ENCODE data around the gene RABEP2.
A peak's percentile ranks its signal among the peaks of the same experiment; 100 is the strongest.
"Not testable (repeated sequence)": the region's sequence is repeated elsewhere in the genome, so short reads cannot be mapped to it uniquely, and the experiment has no call there.

The RABEP2 gene

DNA sequence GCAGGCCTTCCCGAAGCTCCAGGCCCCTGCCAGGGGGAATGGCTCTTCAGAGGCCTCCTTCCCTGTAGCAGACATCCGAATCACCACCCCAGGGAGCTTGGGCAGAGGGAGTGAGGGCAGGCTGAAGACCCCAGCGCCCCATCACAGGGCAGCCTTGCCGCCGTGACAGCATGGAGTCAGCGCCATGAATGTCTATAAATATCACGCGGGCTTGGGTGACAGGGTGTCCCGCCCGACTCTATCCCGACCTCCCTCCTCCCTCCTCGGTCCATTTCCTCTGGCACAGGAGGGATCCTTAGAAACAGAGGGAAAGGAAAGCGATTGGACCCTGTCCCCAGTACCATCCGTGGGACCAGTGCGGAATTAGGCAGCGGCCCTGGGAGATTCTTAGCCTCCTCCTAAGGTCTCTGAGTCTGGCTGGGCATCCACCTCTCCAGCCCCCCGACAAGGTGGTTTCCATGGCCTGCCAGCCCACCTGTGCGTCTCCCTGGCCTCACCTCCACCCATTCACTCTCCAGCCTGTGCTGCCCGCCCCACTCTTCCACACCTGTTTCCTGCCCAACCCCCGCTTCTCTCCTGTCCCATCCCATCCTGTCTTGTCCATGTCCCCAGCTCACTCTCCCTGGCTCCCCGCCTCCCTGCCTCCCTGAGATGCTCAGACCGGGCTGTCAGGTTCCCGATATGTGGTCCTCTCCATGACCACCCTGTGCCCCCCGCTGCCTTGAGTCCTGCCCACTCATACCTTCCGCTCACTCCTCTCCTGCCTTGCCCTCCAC is 41.6 kb downstream of the RABEP2 start:
- DNase-seq (ENCODE audit: extremely low spot score) = no peak
- ChIA-PET POLR2A (no interaction called here), CTCF (interaction anchor here (0.6 kb wide), 1 partner anchor 62 kb away, joined by 3 read pairs; no protein-coding TSS in a partner anchor)
- TF ChIP-seq FOXK2 (IDR thresholded peaks at IDR 0.05) (no peak), TARDBP (IDR thresholded peaks at IDR 0.05) (no peak), ELF4 (IDR thresholded peaks at IDR 0.05) (no peak), LEF1 (IDR thresholded peaks at IDR 0.05; ENCODE audit: borderline replicate concordance) (no peak), HDGF (IDR thresholded peaks at IDR 0.05; ENCODE audit: borderline replicate concordance) (no peak), FOXA1 (IDR thresholded peaks at IDR 0.05) (no peak), PKNOX1 (IDR thresholded peaks at IDR 0.05) (no peak), SUZ12 (IDR thresholded peaks at IDR 0.05) (no peak), BHLHE40 (IDR thresholded peaks at IDR 0.05; ENCODE audit: borderline replicate concordance) (no peak), L3MBTL2 (conservative IDR thresholded peaks at IDR 0.05) (no peak), ARNT (IDR thresholded peaks at IDR 0.05) (no peak), FOXM1 (IDR thresholded peaks at IDR 0.05; ENCODE audit: borderline replicate concordance) (no peak), CTBP1 (IDR thresholded peaks at IDR 0.05; ENCODE audit: borderline replicate concordance) (no peak), ZNF384 (IDR thresholded peaks at IDR 0.05) (no peak), NFRKB (IDR thresholded peaks at IDR 0.05) (no peak), SP1 (IDR thresholded peaks at IDR 0.05) (no peak)

- no peak for TF ChIP-seq LEF1 (IDR thresholded peaks at IDR 0.05; ENCODE audit: borderline replicate concordance)
- peak; percentile 10; the same call in 1 of the 2 replicates for TF ChIP-seq PKNOX1 (IDR thresholded peaks at IDR 0.05)
- CTCF ChIA-PET = no interaction called here
- POLR2A ChIA-PET = no interaction called here
- DNase-seq (ENCODE audit: extremely low spot score) = no peak
These were observed 42.4 kb downstream of the RABEP2 start for GRCh38 chr16:28882551-28883160.

GRCh38 chr16:28881565-28881964 is 43.5 kb downstream of the RABEP2 start:
- POLR2A ChIA-PET = interaction anchor here (2.1 kb wide), 1 partner anchor 54 kb away, joined by 6 read pairs; no protein-coding TSS in a partner anchor
- DNase-seq (ENCODE audit: extremely low spot score); CTCF ChIA-PET: not testable (repeated sequence)

GRCh38 chr16:28880955-28881354 is 44.1 kb downstream of the RABEP2 start:
- no peak for TF ChIP-seq CTBP1 (IDR thresholded peaks at IDR 0.05; ENCODE audit: borderline replicate concordance)
- no peak for TF ChIP-seq L3MBTL2 (conservative IDR thresholded peaks at IDR 0.05)
- TF ChIP-seq NFRKB (IDR thresholded peaks at IDR 0.05) = no peak
- no peak for TF ChIP-seq FOXM1 (IDR thresholded peaks at IDR 0.05; ENCODE audit: borderline replicate concordance)
- TF ChIP-seq SUZ12 (IDR thresholded peaks at IDR 0.05) = no peak
- TF ChIP-seq FOXK2 (IDR thresholded peaks at IDR 0.05) = no peak
- no peak for TF ChIP-seq HDGF (IDR thresholded peaks at IDR 0.05; ENCODE audit: borderline replicate concordance)
- TF ChIP-seq TARDBP (IDR thresholded peaks at IDR 0.05) = no peak
- TF ChIP-seq ELF4 (IDR thresholded peaks at IDR 0.05) = no peak
- no peak for DNase-seq (ENCODE audit: extremely low spot score)
- ChIA-PET POLR2A (interaction anchor here (0.6 to 2.6 kb wide), 3 partner anchors 18 to 64 kb away, joined by 3 to 17 read pairs (median 6); partner anchors contain the start of gene SH2B1), CTCF (interaction anchor here (0.6 kb wide), 1 partner anchor 69 kb away, joined by 3 read pairs; no protein-coding TSS in a partner anchor)

- no peak for DNase-seq (ENCODE audit: extremely low spot score)
- CTCF ChIA-PET = interaction anchor here (0.6 kb wide), 1 partner anchor 69 kb away, joined by 3 read pairs; no protein-coding TSS in a partner anchor
- TF ChIP-seq FOXM1 (IDR thresholded peaks at IDR 0.05; ENCODE audit: borderline replicate concordance) = no peak
- POLR2A ChIA-PET = interaction anchor here (0.6 to 2.6 kb wide), 5 partner anchors 11 to 70 kb away, joined by 3 to 17 read pairs (median 6); partner anchors contain the start of genes NFATC2IP and SH2B1
These were observed 44.5 kb downstream of the RABEP2 start for GRCh38 chr16:28880589-28880915.

GRCh38 chr16:28879841-28880588 is 45.0 kb downstream of the RABEP2 start:
- ChIA-PET CTCF (no interaction called here), POLR2A (interaction anchor here (0.6 to 2.6 kb wide), 8 partner anchors 11 to 70 kb away, joined by 3 to 17 read pairs (median 4); partner anchors contain the start of genes NFATC2IP, SH2B1 and TUFM)
- TF ChIP-seq L3MBTL2 (conservative IDR thresholded peaks at IDR 0.05) (peak; percentile 100), NFRKB (IDR thresholded peaks at IDR 0.05) (no peak)
- DNase-seq (ENCODE audit: extremely low spot score) = peak; percentile 95

- ChIA-PET CTCF (no interaction called here), POLR2A (interaction anchor here (0.6 to 2.6 kb wide), 8 partner anchors 12 to 71 kb away, joined by 3 to 17 read pairs (median 4); partner anchors contain the start of genes NFATC2IP, SH2B1 and TUFM)
- no peak for TF ChIP-seq L3MBTL2 (conservative IDR thresholded peaks at IDR 0.05)
- TF ChIP-seq ARNT (IDR thresholded peaks at IDR 0.05) = no peak
- no peak for TF ChIP-seq CTBP1 (IDR thresholded peaks at IDR 0.05; ENCODE audit: borderline replicate concordance)
- no peak for TF ChIP-seq FOXK2 (IDR thresholded peaks at IDR 0.05)
- TF ChIP-seq FOXA1 (IDR thresholded peaks at IDR 0.05) = no peak
- no peak for TF ChIP-seq HDGF (IDR thresholded peaks at IDR 0.05; ENCODE audit: borderline replicate concordance)
- TF ChIP-seq LEF1 (IDR thresholded peaks at IDR 0.05; ENCODE audit: borderline replicate concordance) = no peak
- TF ChIP-seq SP1 (IDR thresholded peaks at IDR 0.05) = no peak
- TF ChIP-seq ELF4 (IDR thresholded peaks at IDR 0.05) = no peak
- no peak; the same call in 1 of the 2 replicates for TF ChIP-seq FOXM1 (IDR thresholded peaks at IDR 0.05; ENCODE audit: borderline replicate concordance)
- no peak for TF ChIP-seq SUZ12 (IDR thresholded peaks at IDR 0.05)
- no peak for TF ChIP-seq ZNF384 (IDR thresholded peaks at IDR 0.05)
- no peak for TF ChIP-seq NFRKB (IDR thresholded peaks at IDR 0.05)
- TF ChIP-seq TARDBP (IDR thresholded peaks at IDR 0.05) = no peak
- TF ChIP-seq BHLHE40 (IDR thresholded peaks at IDR 0.05; ENCODE audit: borderline replicate concordance) = no peak
- no peak for TF ChIP-seq PKNOX1 (IDR thresholded peaks at IDR 0.05)
- DNase-seq (ENCODE audit: extremely low spot score) = no peak
These were observed 45.7 kb downstream of the RABEP2 start for GRCh38 chr16:28879261-28879840.
